Endothelial cell of hepatic sinusoid (primary cell): ENCODE data around the gene UBE2F.
"Not testable (repeated sequence)": the region's sequence is repeated elsewhere in the genome, so short reads cannot be mapped to it uniquely, and the experiment has no call there.

ENCODE experiments used
- in situ Hi-C: cut with HindIII; loops from 2 replicates; pipeline ENCODE4 v1.10.0; 2017; ENCODE audit warnings: low sequenced_read_pairs

UBE2F gene

GRCh38 chr2:237977380-237977779 is 10.6 kb downstream of the UBE2F start:
- in situ Hi-C loops: no loop called here

GRCh38 chr2:237978058-237978712 is 11.4 kb downstream of the UBE2F start:
- in situ Hi-C loops: no loop called here

- in situ Hi-C loops: no loop called here
Measured at GRCh38 chr2:237979331-237979730, 12.5 kb downstream of the UBE2F start.

- in situ Hi-C loops: no loop called here
Measured at GRCh38 chr2:237980087-237980486, 13.3 kb downstream of the UBE2F start.

GRCh38 chr2:237980751-237981150 is 13.9 kb downstream of the UBE2F start:
- in situ Hi-C loops: no loop called here

- in situ Hi-C loops: not testable (repeated sequence)
Measured at GRCh38 chr2:237981621-237982020, 14.8 kb downstream of the UBE2F start.

- in situ Hi-C loops: no loop called here
Measured at GRCh38 chr2:237982039-237982725, 15.4 kb downstream of the UBE2F start.

- in situ Hi-C loops: no loop called here
Measured at GRCh38 chr2:237983922-237984321, 17.1 kb downstream of the UBE2F start.

GRCh38 chr2:237987268-237987667 is 20.5 kb downstream of the UBE2F start:
- in situ Hi-C loops: loop anchor here (5.0 kb wide), 1 partner anchor 40 kb away; no protein-coding TSS in a partner anchor

- in situ Hi-C loops: no loop called here
Measured at GRCh38 chr2:237993701-237994100, 26.9 kb downstream of the UBE2F start.

- in situ Hi-C loops: no loop called here
Measured at GRCh38 chr2:237995036-237995435, 28.2 kb downstream of the UBE2F start.

GRCh38 chr2:237996021-237996593 is 29.3 kb downstream of the UBE2F start:
- in situ Hi-C loops: no loop called here

GRCh38 chr2:237997521-237997920 is 30.7 kb downstream of the UBE2F start:
- in situ Hi-C loops: no loop called here

- in situ Hi-C loops: no loop called here
Measured at GRCh38 chr2:237998530-237998929, 31.7 kb downstream of the UBE2F start.

- in situ Hi-C loops: no loop called here
Measured at GRCh38 chr2:238003234-238004031, 36.6 kb downstream of the UBE2F start.

GRCh38 chr2:238004077-238004830 is 37.4 kb downstream of the UBE2F start:
- in situ Hi-C loops: no loop called here

GRCh38 chr2:238005528-238005927 is 38.7 kb downstream of the UBE2F start:
- in situ Hi-C loops: no loop called here

- in situ Hi-C loops: no loop called here
Measured at GRCh38 chr2:238006510-238006909, 39.7 kb downstream of the UBE2F start.

- in situ Hi-C loops: no loop called here
Measured at GRCh38 chr2:238007924-238008323, 41.1 kb downstream of the UBE2F start.

- in situ Hi-C loops: no loop called here
Measured at GRCh38 chr2:238009563-238009962, 42.7 kb downstream of the UBE2F start.

- in situ Hi-C loops: no loop called here
Measured at GRCh38 chr2:238010572-238010971, 43.8 kb downstream of the UBE2F start.
